ENCODE measurements around the gene OVOL1.

DNA sequence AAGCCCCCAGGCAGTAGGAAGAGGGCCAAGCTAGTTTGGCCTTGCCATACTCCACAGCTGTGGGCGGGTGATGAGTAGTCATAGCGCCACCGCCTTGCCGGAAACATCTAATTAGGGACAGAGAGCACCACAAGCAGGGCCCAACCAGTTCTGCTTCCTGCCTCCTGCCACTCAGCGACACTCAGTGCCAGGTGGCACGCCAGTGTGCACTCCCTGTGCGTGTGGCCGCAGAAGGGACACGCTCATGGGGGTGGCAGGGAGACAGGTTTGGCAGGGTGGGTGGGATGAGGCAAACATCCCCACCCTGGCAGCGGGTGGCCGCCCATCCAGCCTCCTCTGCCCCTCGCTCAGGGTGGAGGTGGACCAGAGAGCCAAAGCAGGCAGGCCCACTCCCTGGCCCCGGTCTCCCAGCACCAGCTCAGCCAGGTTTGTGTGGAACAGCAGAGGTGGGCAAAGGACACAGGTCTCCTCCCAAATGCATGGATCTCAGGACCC lies 4.9 kb downstream of the OVOL1 start:
- TF ChIP-seq RAD21 (IDR thresholded peaks at IDR 0.05 in 1 of 2, conservative IDR thresholded peaks at IDR 0.05 in 1 of 2; ENCODE audit: low read depth in 2 of 2, low read length in 2 of 2) = no peak
- no peak for TF ChIP-seq TAF1 (IDR thresholded peaks at IDR 0.05; ENCODE audit: low read depth, low read length)
- TF ChIP-seq POLR2AphosphoS5 (IDR thresholded peaks at IDR 0.05; ENCODE audit: low read depth, low read length) = no peak
- no peak for TF ChIP-seq CHD1 (IDR thresholded peaks at IDR 0.05; ENCODE audit: low read depth, low read length)
- TF ChIP-seq, protein P1, sequence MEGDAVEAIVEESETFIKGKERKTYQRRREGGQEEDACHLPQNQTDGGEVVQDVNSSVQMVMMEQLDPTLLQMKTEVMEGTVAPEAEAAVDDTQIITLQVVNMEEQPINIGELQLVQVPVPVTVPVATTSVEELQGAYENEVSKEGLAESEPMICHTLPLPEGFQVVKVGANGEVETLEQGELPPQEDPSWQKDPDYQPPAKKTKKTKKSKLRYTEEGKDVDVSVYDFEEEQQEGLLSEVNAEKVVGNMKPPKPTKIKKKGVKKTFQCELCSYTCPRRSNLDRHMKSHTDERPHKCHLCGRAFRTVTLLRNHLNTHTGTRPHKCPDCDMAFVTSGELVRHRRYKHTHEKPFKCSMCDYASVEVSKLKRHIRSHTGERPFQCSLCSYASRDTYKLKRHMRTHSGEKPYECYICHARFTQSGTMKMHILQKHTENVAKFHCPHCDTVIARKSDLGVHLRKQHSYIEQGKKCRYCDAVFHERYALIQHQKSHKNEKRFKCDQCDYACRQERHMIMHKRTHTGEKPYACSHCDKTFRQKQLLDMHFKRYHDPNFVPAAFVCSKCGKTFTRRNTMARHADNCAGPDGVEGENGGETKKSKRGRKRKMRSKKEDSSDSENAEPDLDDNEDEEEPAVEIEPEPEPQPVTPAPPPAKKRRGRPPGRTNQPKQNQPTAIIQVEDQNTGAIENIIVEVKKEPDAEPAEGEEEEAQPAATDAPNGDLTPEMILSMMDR (IDR thresholded peaks at IDR 0.05; ENCODE audit: control extremely low read depth in 1 of 3, insufficient read depth in 1 of 3, low read depth in 1 of 3, low read length in 3 of 3) = no peak
- TF ChIP-seq, protein P2, sequence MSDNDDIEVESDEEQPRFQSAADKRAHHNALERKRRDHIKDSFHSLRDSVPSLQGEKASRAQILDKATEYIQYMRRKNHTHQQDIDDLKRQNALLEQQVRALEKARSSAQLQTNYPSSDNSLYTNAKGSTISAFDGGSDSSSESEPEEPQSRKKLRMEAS (IDR thresholded peaks at IDR 0.05) = no peak
- TF ChIP-seq HDAC2 (IDR thresholded peaks at IDR 0.05; ENCODE audit: borderline replicate concordance in 1 of 2, low read depth in 2 of 2, low read length in 2 of 2) = no peak
- TF ChIP-seq GTF2F1 (IDR thresholded peaks at IDR 0.05; ENCODE audit: borderline replicate concordance, low read depth, low read length) = no peak
- TF ChIP-seq EP300 (IDR thresholded peaks at IDR 0.05; ENCODE audit: borderline replicate concordance in 1 of 2, low read depth in 2 of 2, low read length in 2 of 2) = no peak
- TF ChIP-seq POLR2A (IDR thresholded peaks at IDR 0.05; ENCODE audit: control extremely low read depth in 1 of 2, low read depth in 2 of 2, low read length in 2 of 2) = no peak
- TF ChIP-seq NRF1 (IDR thresholded peaks at IDR 0.05; ENCODE audit: low read depth, low read length) = no peak
